ENCODE results near the gene KBTBD7. TPM values are rescaled to one million over a fixed set of nuclear protein-coding genes. Genes with fewer than 3 reads are reported as not detected.

The KBTBD7 gene
- total and polyA plus RNA-seq, 9 of the 15 experiments (the other 6 are each of a cell fraction or from before 2014, with no cell fraction given): 1.8 to 4.4 (median 3.3) TPM

DNA sequence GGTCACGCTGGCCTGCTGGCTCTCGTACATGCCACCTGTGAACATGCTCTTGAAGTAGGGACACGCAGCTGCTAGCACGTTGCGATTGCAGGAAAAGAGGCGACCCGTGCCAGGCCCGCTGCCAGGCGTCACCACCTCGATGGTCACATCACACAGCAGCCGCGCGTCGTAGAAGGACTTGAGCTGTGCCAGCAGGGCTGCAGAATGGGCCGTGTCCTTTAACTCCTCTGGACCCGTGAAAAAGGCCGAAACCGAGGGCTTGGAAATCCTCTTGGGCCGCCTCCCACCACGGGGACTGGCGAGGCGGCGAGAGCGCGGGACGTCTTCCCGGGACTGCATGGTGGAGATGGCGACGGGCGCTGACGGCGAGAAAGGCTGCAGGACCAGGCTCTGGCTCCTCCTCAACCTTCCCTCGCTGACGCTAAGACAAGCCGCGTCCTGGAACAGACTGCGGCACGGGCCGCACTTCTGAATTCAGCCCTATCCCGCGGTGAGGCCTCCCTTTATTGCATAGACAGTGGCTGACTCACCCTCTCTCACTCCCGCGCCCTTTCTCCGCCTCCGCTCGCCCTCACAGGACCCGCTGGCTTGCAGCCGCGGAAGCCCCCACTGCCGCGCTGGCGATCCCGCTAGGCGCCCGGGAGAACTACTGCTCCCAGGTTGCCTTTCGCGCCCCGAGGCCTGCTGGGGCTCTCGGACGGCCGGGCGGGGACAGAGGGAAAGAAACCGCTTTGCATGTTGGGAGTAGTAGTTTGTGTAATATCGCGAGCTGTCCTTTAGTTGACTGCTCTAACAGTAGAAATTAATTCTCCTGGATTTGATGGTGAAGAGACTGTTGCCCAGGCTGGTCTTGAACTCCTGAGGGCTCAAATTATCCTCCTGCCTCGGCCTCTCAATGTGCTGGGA lies at the start of gene KBTBD7 (continued):
- TF ChIP-seq, protein P1, sequence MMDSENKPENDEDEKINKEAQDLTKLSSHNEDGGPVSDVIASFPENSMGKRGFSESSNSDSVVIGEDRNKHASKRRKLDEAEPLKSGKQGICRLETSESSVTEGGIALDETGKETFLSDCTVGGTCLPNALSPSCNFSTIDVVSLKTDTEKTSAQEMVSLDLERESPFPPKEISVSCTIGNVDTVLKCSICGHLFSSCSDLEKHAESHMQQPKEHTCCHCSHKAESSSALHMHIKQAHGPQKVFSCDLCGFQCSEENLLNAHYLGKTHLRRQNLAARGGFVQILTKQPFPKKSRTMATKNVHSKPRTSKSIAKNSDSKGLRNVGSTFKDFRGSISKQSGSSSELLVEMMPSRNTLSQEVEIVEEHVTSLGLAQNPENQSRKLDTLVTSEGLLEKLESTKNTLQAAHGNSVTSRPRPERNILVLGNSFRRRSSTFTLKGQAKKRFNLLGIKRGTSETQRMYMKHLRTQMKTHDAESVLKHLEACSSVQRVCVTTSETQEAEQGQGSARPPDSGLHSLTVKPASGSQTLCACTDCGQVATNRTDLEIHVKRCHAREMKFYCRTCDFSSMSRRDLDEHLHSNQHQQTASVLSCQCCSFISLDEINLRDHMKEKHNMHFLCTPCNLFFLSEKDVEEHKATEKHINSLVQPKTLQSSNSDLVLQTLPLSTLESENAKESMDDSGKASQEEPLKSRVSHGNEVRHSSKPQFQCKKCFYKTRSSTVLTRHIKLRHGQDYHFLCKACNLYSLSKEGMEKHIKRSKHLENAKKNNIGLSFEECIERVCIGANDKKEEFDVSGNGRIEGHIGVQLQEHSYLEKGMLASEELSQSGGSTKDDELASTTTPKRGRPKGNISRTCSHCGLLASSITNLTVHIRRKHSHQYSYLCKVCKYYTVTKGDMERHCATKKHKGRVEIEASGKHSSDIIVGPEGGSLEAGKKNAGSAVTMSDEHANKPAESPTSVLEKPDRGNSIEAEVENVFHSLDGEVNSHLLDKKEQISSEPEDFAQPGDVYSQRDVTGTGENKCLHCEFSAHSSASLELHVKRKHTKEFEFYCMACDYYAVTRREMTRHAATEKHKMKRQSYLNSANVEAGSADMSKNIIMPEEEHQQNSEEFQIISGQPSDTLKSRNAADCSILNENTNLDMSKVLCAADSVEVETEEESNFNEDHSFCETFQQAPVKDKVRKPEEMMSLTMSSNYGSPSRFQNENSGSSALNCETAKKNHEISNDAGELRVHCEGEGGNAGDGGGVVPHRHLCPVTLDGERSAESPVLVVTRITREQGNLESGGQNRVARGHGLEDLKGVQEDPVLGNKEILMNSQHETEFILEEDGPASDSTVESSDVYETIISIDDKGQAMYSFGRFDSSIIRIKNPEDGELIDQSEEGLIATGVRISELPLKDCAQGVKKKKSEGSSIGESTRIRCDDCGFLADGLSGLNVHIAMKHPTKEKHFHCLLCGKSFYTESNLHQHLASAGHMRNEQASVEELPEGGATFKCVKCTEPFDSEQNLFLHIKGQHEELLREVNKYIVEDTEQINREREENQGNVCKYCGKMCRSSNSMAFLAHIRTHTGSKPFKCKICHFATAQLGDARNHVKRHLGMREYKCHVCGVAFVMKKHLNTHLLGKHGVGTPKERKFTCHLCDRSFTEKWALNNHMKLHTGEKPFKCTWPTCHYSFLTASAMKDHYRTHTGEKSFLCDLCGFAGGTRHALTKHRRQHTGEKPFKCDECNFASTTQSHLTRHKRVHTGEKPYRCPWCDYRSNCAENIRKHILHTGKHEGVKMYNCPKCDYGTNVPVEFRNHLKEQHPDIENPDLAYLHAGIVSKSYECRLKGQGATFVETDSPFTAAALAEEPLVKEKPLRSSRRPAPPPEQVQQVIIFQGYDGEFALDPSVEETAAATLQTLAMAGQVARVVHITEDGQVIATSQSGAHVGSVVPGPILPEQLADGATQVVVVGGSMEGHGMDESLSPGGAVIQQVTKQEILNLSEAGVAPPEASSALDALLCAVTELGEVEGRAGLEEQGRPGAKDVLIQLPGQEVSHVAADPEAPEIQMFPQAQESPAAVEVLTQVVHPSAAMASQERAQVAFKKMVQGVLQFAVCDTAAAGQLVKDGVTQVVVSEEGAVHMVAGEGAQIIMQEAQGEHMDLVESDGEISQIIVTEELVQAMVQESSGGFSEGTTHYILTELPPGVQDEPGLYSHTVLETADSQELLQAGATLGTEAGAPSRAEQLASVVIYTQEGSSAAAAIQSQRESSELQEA (IDR thresholded peaks at IDR 0.05; ENCODE audit: low read depth): no peak
- TF ChIP-seq ARHGAP35 (IDR thresholded peaks at IDR 0.05; ENCODE audit: partially characterized antibody) (no peak), E2F3 (CRISPR knock-in tag; IDR thresholded peaks at IDR 0.05) (0 out of 2 replicates have a peak, but pooled peaks have one; percentile 40), RFX5 (IDR thresholded peaks at IDR 0.05; ENCODE audit: low read depth, low read length) (no peak), NFE2L1 (tag; IDR thresholded peaks at IDR 0.05; ENCODE audit: borderline replicate concordance, low read depth) (no peak), PHF20 (IDR thresholded peaks at IDR 0.05; ENCODE audit: partially characterized antibody) (peak; percentile 72), EGR1 (conservative IDR thresholded peaks at IDR 0.05) (peak; percentile 97), ZNF584 (CRISPR knock-in tag; IDR thresholded peaks at IDR 0.05; ENCODE audit: low read depth) (peak; percentile 70; the same call in 1 of the 2 replicates)
- TF ChIP-seq, protein P2, sequence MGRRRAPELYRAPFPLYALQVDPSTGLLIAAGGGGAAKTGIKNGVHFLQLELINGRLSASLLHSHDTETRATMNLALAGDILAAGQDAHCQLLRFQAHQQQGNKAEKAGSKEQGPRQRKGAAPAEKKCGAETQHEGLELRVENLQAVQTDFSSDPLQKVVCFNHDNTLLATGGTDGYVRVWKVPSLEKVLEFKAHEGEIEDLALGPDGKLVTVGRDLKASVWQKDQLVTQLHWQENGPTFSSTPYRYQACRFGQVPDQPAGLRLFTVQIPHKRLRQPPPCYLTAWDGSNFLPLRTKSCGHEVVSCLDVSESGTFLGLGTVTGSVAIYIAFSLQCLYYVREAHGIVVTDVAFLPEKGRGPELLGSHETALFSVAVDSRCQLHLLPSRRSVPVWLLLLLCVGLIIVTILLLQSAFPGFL (CRISPR knock-in tag; IDR thresholded peaks at IDR 0.05): no peak
- TF ChIP-seq, protein P3, sequence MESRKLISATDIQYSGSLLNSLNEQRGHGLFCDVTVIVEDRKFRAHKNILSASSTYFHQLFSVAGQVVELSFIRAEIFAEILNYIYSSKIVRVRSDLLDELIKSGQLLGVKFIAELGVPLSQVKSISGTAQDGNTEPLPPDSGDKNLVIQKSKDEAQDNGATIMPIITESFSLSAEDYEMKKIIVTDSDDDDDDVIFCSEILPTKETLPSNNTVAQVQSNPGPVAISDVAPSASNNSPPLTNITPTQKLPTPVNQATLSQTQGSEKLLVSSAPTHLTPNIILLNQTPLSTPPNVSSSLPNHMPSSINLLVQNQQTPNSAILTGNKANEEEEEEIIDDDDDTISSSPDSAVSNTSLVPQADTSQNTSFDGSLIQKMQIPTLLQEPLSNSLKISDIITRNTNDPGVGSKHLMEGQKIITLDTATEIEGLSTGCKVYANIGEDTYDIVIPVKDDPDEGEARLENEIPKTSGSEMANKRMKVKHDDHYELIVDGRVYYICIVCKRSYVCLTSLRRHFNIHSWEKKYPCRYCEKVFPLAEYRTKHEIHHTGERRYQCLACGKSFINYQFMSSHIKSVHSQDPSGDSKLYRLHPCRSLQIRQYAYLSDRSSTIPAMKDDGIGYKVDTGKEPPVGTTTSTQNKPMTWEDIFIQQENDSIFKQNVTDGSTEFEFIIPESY (CRISPR knock-in tag; IDR thresholded peaks at IDR 0.05): peak; percentile 49; the same call in 1 of the 2 replicates
- TF ChIP-seq, protein P4, sequence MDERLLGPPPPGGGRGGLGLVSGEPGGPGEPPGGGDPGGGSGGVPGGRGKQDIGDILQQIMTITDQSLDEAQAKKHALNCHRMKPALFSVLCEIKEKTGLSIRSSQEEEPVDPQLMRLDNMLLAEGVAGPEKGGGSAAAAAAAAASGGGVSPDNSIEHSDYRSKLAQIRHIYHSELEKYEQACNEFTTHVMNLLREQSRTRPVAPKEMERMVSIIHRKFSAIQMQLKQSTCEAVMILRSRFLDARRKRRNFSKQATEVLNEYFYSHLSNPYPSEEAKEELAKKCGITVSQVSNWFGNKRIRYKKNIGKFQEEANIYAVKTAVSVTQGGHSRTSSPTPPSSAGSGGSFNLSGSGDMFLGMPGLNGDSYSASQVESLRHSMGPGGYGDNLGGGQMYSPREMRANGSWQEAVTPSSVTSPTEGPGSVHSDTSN (CRISPR knock-in tag; IDR thresholded peaks at IDR 0.05; ENCODE audit: low read depth): no peak
- TF ChIP-seq, protein P4 (tag; conservative IDR thresholded peaks at IDR 0.05; ENCODE audit: low read depth): no peak
